HG03135 (cell line): Measurements from ENCODE around the gene ACBD4.

Source experiments
- ATAC-seq: cut with Tn5 transposase; IDR thresholded peaks from one replicate; pipeline ENCODE4 v1.9.1; 2021; ENCODE audit warnings: mild to moderate bottlenecking, moderate library complexity; ENCODE audit not compliant: unreplicated experiment

ACBD4 gene

GRCh38 chr17:45104029-45104428, 31.5 kb upstream of the ACBD4 start:
- no peak for ATAC-seq

GRCh38 chr17:45104497-45104896, 31.0 kb upstream of the ACBD4 start:
- no peak for ATAC-seq

DNA sequence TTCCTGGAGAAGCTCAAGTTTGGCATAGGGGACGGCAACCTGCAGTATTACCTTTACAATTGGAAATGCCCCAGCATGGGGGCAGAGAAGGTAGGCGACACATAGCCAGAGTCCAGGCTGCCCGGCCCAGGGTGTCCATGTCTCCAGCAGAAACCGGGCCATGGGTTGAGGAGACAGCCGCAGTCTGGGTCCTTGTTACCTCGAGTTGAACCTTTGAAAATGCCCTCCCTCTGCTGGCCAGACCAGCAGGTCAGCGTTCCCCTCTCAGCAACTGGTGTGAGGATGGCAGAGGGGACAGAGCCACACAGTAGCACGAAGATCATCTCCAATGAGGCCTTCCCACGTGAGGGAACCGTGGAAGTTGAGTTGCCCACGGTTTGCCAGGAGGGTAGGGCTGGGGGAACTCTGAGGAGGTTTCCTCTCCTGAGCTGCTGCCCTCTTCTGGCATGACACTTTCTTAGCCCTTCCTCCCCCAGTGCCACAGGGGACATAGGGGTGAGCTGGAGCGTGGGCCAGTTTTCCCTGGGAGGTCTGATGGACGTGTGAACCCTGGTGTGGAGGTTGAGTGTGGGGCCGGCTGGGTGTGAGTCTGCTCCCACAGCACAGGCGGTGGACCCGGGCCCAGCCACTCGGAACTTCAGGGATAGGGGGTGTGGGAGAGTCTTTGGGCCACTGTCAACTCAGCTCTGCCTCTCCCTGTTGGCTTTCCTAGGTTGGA, 30.4 kb upstream of the ACBD4 start:
- ATAC-seq = no peak

DNA sequence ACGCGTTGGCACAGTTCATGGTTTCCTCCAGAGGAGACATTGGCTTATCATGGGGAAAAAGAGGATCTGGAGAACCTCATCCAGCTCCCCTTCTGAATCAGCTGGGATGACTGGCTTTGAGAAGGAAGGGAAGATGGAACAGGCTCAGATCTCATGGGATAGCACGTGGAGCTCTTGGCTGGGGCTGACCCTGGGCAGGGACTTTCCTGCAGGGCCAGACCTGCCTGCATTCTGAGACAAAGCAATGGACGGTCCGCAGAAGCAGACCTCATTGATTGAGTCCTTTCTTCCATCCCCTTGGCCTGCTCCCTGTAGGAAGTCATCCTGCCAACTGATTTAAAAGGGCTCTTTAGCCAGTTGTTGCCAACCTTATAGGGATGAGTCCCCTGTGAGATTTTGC, 29.4 kb upstream of the ACBD4 start:
- no peak for ATAC-seq

DNA sequence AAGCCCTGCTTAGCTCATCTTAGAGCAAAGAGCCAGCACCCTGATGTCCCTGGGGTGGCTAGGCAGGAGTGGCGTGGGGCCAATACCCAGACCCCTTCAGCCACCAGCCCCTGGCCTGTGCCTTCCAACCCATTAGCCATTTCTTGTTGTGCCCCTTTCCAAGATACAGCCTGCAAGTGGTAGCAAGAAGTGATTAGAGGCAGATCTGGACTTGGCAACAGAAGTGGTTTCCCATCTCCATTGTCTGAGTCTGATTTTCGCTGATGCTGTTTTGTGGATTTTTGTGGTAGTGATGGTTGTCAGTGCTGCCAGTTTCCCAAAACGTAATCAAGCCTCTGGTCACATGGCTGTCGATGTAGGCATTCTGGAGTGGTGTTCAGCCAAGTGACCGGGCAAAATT, 28.9 kb upstream of the ACBD4 start:
- ATAC-seq = no peak

GRCh38 chr17:45107293-45108010, 28.0 kb upstream of the ACBD4 start:
- no peak for ATAC-seq

GRCh38 chr17:45108051-45108450, 27.4 kb upstream of the ACBD4 start:
- ATAC-seq = no peak

DNA sequence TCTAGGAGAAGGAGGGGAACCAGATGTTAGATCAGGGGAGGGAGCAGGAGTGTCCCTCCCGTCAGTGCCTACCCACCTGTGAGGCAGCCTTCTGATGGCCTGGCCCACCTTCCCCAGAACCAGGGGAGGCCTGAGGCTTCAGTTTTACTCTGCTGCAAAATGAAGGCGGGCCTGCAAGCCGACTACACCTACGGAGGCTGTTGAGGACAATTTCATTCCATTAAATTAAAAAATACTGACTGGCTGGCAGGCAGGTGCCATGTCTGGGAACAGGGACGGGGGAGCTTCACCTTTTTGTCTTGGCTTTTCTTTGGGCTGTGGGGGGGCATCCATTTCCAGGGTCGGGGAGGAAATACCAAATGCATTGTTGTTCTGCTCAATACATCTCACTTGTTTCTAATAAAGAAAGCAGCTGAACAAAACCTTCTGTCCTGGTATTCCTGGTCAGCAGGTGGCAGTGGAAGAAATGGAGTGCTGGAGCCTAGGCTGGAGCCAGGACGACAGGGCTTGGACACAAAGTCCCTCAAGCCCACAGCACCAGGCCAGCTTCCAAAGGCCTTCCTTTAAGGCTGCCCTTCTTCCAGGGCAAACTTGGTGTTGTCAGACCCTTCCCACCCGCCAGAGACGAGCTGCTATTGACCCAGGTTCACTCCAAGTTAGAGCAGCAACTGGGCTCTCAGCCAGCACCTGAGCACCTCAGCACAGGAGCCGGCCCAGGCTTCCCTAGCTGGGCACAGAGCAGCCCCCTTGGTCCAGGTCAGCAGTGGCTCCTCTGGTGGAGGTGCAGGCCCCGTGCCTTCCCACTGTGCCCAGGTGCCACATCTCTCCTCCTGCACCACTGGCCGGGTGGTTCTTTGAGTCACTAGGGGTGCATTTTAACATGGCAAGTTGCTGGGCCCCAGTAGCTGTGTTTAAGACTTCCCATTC, 26.6 kb upstream of the ACBD4 start:
- no peak for ATAC-seq

- ATAC-seq = no peak
Measured at GRCh38 chr17:45110676-45111611, 24.5 kb upstream of the ACBD4 start.

DNA sequence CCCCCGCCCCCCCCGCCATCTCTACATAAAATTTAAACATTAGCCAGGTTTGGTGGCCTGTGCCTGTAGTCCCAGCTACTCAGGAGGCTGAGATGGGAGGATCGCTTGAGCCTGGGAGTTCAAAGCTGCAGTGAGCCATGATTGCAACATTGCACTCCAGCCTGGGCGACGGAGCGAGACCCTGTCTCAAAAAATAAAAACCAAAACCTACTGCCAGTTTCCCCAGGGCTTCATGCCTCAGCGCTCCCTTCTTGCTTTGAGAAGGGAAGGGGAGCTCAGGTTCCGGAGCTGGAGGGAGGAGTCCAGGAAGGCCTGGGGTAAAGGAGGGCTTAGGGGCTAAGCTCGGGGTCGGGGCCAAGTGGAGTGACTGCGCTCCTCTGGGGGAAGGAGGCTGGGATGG, 23.6 kb upstream of the ACBD4 start:
- no peak for ATAC-seq

GRCh38 chr17:45112559-45113423, 22.7 kb upstream of the ACBD4 start:
- no peak for ATAC-seq

- no peak for ATAC-seq
Measured at GRCh38 chr17:45113424-45113754, 22.1 kb upstream of the ACBD4 start.

DNA sequence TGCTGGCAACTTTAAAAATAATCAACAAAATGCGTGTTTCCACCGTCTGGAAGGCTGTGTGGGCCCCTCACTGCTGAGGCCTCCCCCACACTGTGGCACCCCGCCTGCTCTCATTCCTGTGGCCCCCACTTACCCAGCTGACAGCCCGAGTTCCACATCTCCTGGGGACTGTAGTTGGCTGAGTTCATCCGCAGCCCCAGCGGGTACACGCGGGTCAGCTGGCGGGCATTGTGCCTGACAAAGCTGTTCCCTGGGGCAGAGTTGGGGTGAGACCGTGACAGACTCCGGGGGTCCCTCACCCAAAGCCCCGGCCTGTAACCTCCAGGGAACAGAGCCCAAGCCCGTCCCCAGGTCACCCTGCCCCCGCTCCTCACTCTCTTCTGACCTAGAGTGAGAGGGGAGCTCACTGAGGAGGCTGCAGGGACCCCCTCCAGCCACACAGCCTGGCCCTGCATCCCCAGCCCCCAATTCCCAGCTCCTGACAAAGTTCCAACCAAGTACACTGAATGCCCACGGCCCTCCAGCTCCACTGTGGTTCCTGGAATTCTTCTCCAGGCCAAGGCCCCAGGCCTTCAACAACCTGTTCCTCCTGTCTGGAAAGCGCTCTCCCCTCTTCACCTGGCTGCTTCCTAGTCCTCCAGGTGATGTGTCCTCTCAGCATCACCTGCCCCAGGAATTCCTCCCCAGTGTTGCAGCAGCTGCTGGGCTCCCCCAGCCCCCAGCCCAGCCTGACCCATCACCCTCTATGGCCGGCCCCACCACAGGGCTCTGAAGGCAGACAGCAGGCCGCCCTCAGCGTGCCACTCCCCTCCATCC, 21.2 kb upstream of the ACBD4 start:
- ATAC-seq = no peak

GRCh38 chr17:45115015-45115625, 20.4 kb upstream of the ACBD4 start:
- no peak for ATAC-seq

- ATAC-seq = no peak
Measured at GRCh38 chr17:45115871-45116270, 19.6 kb upstream of the ACBD4 start.

DNA sequence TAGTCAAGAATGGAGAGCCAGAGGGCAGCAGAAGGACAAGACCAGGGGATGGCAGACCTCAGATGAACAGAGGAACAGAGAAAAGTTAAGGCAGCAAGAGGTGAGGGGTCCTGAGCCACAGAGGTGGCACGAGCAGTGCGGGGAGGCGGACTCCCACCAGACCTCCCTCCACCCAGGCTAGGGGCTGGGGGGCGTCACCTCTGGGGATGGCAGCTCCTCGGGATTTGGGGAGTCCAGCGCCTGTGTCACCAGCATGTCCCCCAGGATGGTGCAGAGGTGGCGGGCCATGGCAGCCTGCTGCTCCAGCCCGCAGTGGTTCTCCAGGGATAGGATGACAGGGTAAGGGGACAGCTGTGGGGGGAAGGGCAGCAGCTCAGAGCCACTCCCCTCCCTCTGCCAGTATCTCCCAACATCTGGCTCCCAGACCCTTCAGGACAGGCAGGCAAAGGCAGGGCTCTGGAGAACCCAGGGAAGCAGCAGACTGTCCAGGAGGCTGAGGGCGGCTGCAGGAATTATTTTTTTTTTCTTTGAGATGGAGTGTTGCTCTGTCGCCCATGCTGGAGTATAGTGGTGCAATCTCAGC, 19.0 kb upstream of the ACBD4 start:
- no peak for ATAC-seq

GRCh38 chr17:45117334-45117733, 18.2 kb upstream of the ACBD4 start:
- no peak for ATAC-seq
